ENCODE measurements around the gene SPAG16.
"Not testable (repeated sequence)": the region's sequence is repeated elsewhere in the genome, so short reads cannot be mapped to it uniquely, and the experiment has no call there.

SPAG16 gene

GRCh38 chr2:213710164-213710563, 425.9 kb downstream of the SPAG16 start:
- no peak for DNase-seq

GRCh38 chr2:213718411-213718810, 434.1 kb downstream of the SPAG16 start:
- DNase-seq: not testable (repeated sequence)

- DNase-seq: no peak
These were observed 438.3 kb downstream of the SPAG16 start for GRCh38 chr2:213722565-213722964.

GRCh38 chr2:213723041-213723560, 438.8 kb downstream of the SPAG16 start:
- DNase-seq: no peak

- DNase-seq: no peak
These were observed 439.4 kb downstream of the SPAG16 start for GRCh38 chr2:213723707-213724106.

- no peak for DNase-seq
These were observed 441.8 kb downstream of the SPAG16 start for GRCh38 chr2:213726101-213726500.

- no peak for DNase-seq
These were observed 449.6 kb downstream of the SPAG16 start for GRCh38 chr2:213733893-213734292.

- DNase-seq: no peak
These were observed 456.2 kb downstream of the SPAG16 start for GRCh38 chr2:213740453-213740852.

GRCh38 chr2:213751446-213751845, 467.2 kb downstream of the SPAG16 start:
- no peak for DNase-seq

- DNase-seq: no peak
These were observed 468.3 kb downstream of the SPAG16 start for GRCh38 chr2:213752575-213752974.

GRCh38 chr2:213757525-213757924, 473.3 kb downstream of the SPAG16 start:
- DNase-seq: no peak

- no peak for DNase-seq
These were observed 479.1 kb downstream of the SPAG16 start for GRCh38 chr2:213763354-213763753.

GRCh38 chr2:213763963-213764362, 479.7 kb downstream of the SPAG16 start:
- DNase-seq: no peak

GRCh38 chr2:213764849-213765248, 480.6 kb downstream of the SPAG16 start:
- no peak for DNase-seq

- no peak for DNase-seq
These were observed 481.8 kb downstream of the SPAG16 start for GRCh38 chr2:213766062-213766461.

- DNase-seq: no peak
These were observed 482.2 kb downstream of the SPAG16 start for GRCh38 chr2:213766465-213766901.

- DNase-seq: no peak
These were observed 503.6 kb downstream of the SPAG16 start for GRCh38 chr2:213787869-213788268.

- no peak for DNase-seq
These were observed 505.7 kb downstream of the SPAG16 start for GRCh38 chr2:213789940-213790339.

- no peak for DNase-seq
These were observed 507.8 kb downstream of the SPAG16 start for GRCh38 chr2:213792045-213792444.

- DNase-seq: no peak
These were observed 522.0 kb downstream of the SPAG16 start for GRCh38 chr2:213806125-213806726.

GRCh38 chr2:213816583-213816982, 532.3 kb downstream of the SPAG16 start:
- no peak for DNase-seq

- no peak for DNase-seq
These were observed 534.2 kb downstream of the SPAG16 start for GRCh38 chr2:213818436-213818835.

GRCh38 chr2:213834331-213834730, 550.1 kb downstream of the SPAG16 start:
- DNase-seq: no peak

- DNase-seq: no peak
These were observed 550.5 kb downstream of the SPAG16 start for GRCh38 chr2:213834746-213835145.

- no peak for DNase-seq
These were observed 562.6 kb downstream of the SPAG16 start for GRCh38 chr2:213846856-213847255.
